Endothelial cell of umbilical vein (primary cell): ENCODE data around the gene WFIKKN1. TPM values are rescaled to one million over a fixed set of nuclear protein-coding genes. Genes with fewer than 3 reads are reported as not detected.

Source experiments
- BruUV-seq: library from RNA; stranded (reverse); fragments of 400-500 nt; replicated peaks from 2 replicates; lab custom pipeline; 2021; lab: Mats Ljungman, UMichigan
- CTCF ChIA-PET: fragments of 300-600, 350-600 bp; sonication (Branson Sonifier 250); formaldehyde crosslinking; loops from one replicate; lab custom pipeline; 2021; ENCODE audit warnings: antibody characterized with exemption, inconsistent platforms; lab: Charles Lee
- POLR2A ChIA-PET: fragments of 300-600, 350-600 bp; sonication (Branson Sonifier 250); formaldehyde crosslinking; loops from one replicate; lab custom pipeline; 2021; ENCODE audit warnings: antibody characterized with exemption, inconsistent platforms; lab: Charles Lee
- DNase-seq: peaks from one replicate; pipeline ENCODE4 v3.0.0-alpha.2; 2011; ENCODE audit warnings: low read depth, low spot score
- FAIRE-seq: peaks from 2 replicates; lab custom pipeline; 2011; peaks lifted over from hg19 to GRCh38; lab: Jason Lieb, UNC
- H2AFZ ChIP-seq: 2 replicates; pipeline ENCODE4 v1.6.0; 2012; ENCODE audit warnings: low read depth, low read length, control low read depth, inconsistent platforms
- H3K27ac ChIP-seq: 2 replicates; pipeline ENCODE4 v1.5.1; 2011; ENCODE audit warnings: low read depth, mild to moderate bottlenecking, control low read depth, low read length, moderate library complexity; ENCODE audit not compliant: insufficient read depth
- H3K27me3 ChIP-seq, 2 experiments: 2 replicates each; pipeline versions ENCODE4 v1.6.0 to v1.6.1; 2011; ENCODE audit warnings: low read length in 2 of 2, mixed read lengths in 1 of 2; ENCODE audit not compliant: control insufficient read depth in 2 of 2, insufficient read depth in 2 of 2
- H3K36me3 ChIP-seq, 2 experiments: 2 replicates in 1 of 2; 3 replicates in 1 of 2; pipeline ENCODE4 v1.5.1; 2011; ENCODE audit warnings: low read length in 2 of 2, mild to moderate bottlenecking in 1 of 2, moderate library complexity in 1 of 2; ENCODE audit not compliant: control insufficient read depth in 2 of 2, insufficient read depth in 2 of 2; ENCODE audit errors: extremely low read depth in 1 of 2
- H3K4me1 ChIP-seq: 3 replicates; pipeline ENCODE4 v1.5.1; 2011; ENCODE audit warnings: mild to moderate bottlenecking, low read length; ENCODE audit not compliant: control insufficient read depth, insufficient read depth; ENCODE audit errors: extremely low read depth
- H3K4me2 ChIP-seq: 2 replicates; pipeline ENCODE4 v1.6.1; 2011; ENCODE audit warnings: low read length, control low read depth, mixed read lengths; ENCODE audit not compliant: insufficient read depth
- H3K4me3 ChIP-seq, 3 experiments: fragments of 200-600 bp in 1 of 3; sonication (generic), shearing (Covaris generic) in 1 of 3; replicated peaks in 1 of 3; 2 replicates each; pipeline ENCODE4 v1.5.1; 2011 to 2016; ENCODE audit warnings: control low read depth in 3 of 3, low read length in 3 of 3, mild to moderate bottlenecking in 2 of 3, inconsistent platforms in 1 of 3, low read depth in 1 of 3, moderate library complexity in 1 of 3; ENCODE audit not compliant: insufficient read depth in 1 of 3
- H3K79me2 ChIP-seq: 2 replicates; pipeline ENCODE4 v1.6.0; 2012; ENCODE audit warnings: low read length, inconsistent platforms; ENCODE audit not compliant: control insufficient read depth, insufficient read depth
- H3K9ac ChIP-seq: replicated peaks from 2 replicates; pipeline ENCODE3; 2011; ENCODE audit warnings: low read length, control low read depth; ENCODE audit not compliant: insufficient read depth; ENCODE audit errors: extremely low read depth
- H3K9me1 ChIP-seq: replicated peaks from 3 replicates; pipeline ENCODE4 v1.6.0; 2011; ENCODE audit warnings: mild to moderate bottlenecking, low read length; ENCODE audit not compliant: control insufficient read depth, insufficient read depth; ENCODE audit errors: extremely low read depth
- H3K9me3 ChIP-seq: replicated peaks from 2 replicates; pipeline ENCODE4 v1.5.1; 2012; ENCODE audit warnings: low read length, inconsistent platforms; ENCODE audit not compliant: control insufficient read depth, insufficient read depth
- H4K20me1 ChIP-seq: replicated peaks from 2 replicates; pipeline ENCODE3; 2011; ENCODE audit warnings: mild to moderate bottlenecking, low read length; ENCODE audit not compliant: control insufficient read depth, insufficient read depth; ENCODE audit errors: extremely low read depth
- JUN ChIP-seq: IDR thresholded peaks from 2 replicates; pipeline ENCODE4 v1.6.1; 2011; ENCODE audit warnings: borderline replicate concordance, low read depth; ENCODE audit not compliant: insufficient read length, insufficient read depth
- POLR2A ChIP-seq: IDR thresholded peaks from 2 replicates; pipeline ENCODE4 v1.6.1; 2012; ENCODE audit warnings: low read depth, mild to moderate bottlenecking, control low read depth, low read length
- POLR2AphosphoS5 ChIP-seq: IDR thresholded peaks from 2 replicates; pipeline ENCODE4 v1.6.1; 2012; ENCODE audit warnings: low read depth, mild to moderate bottlenecking, control low read depth, low read length, moderate library complexity; ENCODE audit not compliant: insufficient read depth
- dilution Hi-C: fragments of 300-500 bp; cut with MboI; formaldehyde crosslinking; loops from one replicate; pipeline ENCODE4 v1.15.0; 2019; ENCODE audit warnings: low sequenced_read_pairs; ENCODE audit not compliant: extremely low pct_ligation_motif_present
- intact Hi-C: fragments of 100-400 bp; cut with micrococcal nuclease; formaldehyde crosslinking; loops from one replicate; pipeline ENCODE4 v1.10.0; 2022
- polyA plus RNA-seq, 4 experiments: library from polyadenylated mRNA; depleted of rRNA in 3 of 4; stranded (reverse) in 3 of 4; unstranded in 1 of 4; fragments of >200 nt; gene quantifications; 2 replicates each; pipeline versions ENCODE4 v1.2.1 to v1.2.3, GENCODE V29; 2011 to 2012; ENCODE audit warnings: missing spikeins in 1 of 4
- total RNA-seq: library from RNA; stranded (reverse); gene quantifications from 2 replicates; pipeline ENCODE4 v1.2.3, GENCODE V29; 2021
- TF ChIP-seq, protein P1 (sequence below), 2 donors: IDR thresholded peaks; 1 replicate in 1 of 2; 2 replicates in 1 of 2; pipeline ENCODE4 v1.5.1; 2011; ENCODE audit warnings: low read length in 2 of 2, mild to moderate bottlenecking in 2 of 2, moderate library complexity in 2 of 2, control low read depth in 1 of 2, inconsistent platforms in 1 of 2, low read depth in 1 of 2; ENCODE audit not compliant: insufficient read depth in 1 of 2; ENCODE audit errors: extremely low read depth in 1 of 2

Gene WFIKKN1
- total and polyA plus RNA-seq, 2 donors (not counting 3 experiments of a cell fraction or from before 2014, with no cell fraction given): 0.06 to 0.40 TPM

DNA sequence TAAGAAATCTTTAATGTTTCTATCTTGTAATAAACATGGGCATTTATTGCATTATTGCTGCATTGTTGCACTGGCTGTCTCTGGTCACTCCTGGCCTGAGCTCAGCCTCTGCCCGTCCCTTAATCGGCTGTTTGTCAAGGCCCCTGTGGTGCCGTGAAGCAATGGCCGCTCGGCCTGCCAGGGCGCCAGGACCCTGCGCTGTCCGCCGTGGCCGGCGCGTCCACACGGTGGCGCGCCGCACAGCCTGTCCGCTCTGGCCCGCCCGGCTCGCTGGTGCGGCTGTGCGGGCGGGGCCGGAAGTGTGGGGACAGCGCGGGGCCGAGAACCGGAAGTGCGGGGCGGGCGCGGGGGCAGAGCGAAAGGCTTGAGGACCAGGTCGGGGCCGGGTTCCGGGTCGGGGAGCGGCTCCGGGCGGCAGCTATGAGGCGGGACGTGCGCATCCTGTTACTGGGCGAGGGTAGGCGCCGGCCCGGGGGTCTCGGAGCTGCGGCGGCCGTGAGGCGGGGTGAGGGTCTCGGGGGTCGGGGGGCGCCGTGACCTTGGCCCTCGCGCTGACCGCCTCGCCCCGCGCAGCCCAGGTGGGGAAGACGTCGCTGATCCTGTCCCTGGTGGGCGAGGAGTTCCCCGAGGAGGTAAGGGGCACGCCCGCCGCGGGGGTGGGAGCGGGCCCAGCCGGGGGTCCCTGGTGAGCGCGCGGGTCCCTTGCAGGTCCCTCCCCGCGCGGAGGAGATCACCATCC, 37.2 kb downstream of the WFIKKN1 start, which contains the start of gene RHOT2:
Gene RHOT2, plus strand, starts transcription at position 353 of the 739 bp plus-strand sequence. Its CDS starts 68 bp downstream, at position 421.
- H3K9me3 ChIP-seq: no peaks in the 10 kb centered on the region
- peak within 1 kb of the TSS; percentile 81 for H3K9ac ChIP-seq
- no peaks in the 10 kb centered on the region for H3K4me1 ChIP-seq
- H3K27me3 ChIP-seq: no peaks in the 10 kb centered on the region
- dilution Hi-C loops (no loop called here), intact Hi-C loops (loop anchor here (1.0 kb wide), 2 partner anchors 11 to 79 kb away; no protein-coding TSS in a partner anchor)
- peaks cover 5 to 29% of the 10 kb centered on the region in 2 experiments for H3K36me3 ChIP-seq
- POLR2A ChIA-PET: no interaction called here
- peak within 1 kb of the TSS; percentile 48 for H3K27ac ChIP-seq
- peak within 1 kb of the TSS; percentile 65 to 80 (median 79) for H3K4me3 ChIP-seq
- peak within 1 kb of the TSS; percentile 59 for H3K4me2 ChIP-seq
- TF ChIP-seq, protein P1, sequence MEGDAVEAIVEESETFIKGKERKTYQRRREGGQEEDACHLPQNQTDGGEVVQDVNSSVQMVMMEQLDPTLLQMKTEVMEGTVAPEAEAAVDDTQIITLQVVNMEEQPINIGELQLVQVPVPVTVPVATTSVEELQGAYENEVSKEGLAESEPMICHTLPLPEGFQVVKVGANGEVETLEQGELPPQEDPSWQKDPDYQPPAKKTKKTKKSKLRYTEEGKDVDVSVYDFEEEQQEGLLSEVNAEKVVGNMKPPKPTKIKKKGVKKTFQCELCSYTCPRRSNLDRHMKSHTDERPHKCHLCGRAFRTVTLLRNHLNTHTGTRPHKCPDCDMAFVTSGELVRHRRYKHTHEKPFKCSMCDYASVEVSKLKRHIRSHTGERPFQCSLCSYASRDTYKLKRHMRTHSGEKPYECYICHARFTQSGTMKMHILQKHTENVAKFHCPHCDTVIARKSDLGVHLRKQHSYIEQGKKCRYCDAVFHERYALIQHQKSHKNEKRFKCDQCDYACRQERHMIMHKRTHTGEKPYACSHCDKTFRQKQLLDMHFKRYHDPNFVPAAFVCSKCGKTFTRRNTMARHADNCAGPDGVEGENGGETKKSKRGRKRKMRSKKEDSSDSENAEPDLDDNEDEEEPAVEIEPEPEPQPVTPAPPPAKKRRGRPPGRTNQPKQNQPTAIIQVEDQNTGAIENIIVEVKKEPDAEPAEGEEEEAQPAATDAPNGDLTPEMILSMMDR (IDR thresholded peaks at IDR 0.05; ENCODE audit: extremely low read depth in 1 of 2, insufficient read depth in 1 of 2, low read depth in 1 of 2, low read length in 2 of 2): peak; percentile 70 to 96
- TF ChIP-seq JUN: no peak
- TF ChIP-seq POLR2AphosphoS5: peak; percentile 92
- peak; percentile 79 for TF ChIP-seq POLR2A
- H4K20me1 ChIP-seq: no peaks in the 10 kb centered on the region
- no TSS peak for BruUV-seq
- H3K79me2 ChIP-seq: peaks cover 18% of the 10 kb centered on the region
- peak; percentile 86 for DNase-seq
- CTCF ChIA-PET: interaction anchor here (0.7 to 1.8 kb wide), 5 partner anchors 8 to 89 kb away, joined by 3 to 6 read pairs (median 4); partner anchors contain the start of gene STUB1
- H3K9me1 ChIP-seq: no peaks in the 10 kb centered on the region
- peak; percentile 79 for FAIRE-seq
- H2AFZ ChIP-seq: peak within 1 kb of the TSS; percentile 79
